Choroid plexus epithelial cell (primary cell): ENCODE results near the gene SLC27A2.

Experiments
- DNase-seq: peaks from one replicate; pipeline ENCODE4 v3.0.0-alpha.2; 2010; ENCODE audit warnings: low read depth
- H3K4me3 ChIP-seq: 2 replicates; pipeline ENCODE4 v1.5.1; 2011; ENCODE audit warnings: low read depth, mild to moderate bottlenecking, control low read depth, low read length, moderate library complexity
- TF ChIP-seq, protein P1 (sequence below): conservative IDR thresholded peaks from 2 replicates; pipeline ENCODE4 v1.5.1; 2011; ENCODE audit warnings: low read depth, mild to moderate bottlenecking, control low read depth, inconsistent platforms, low read length, moderate library complexity

SLC27A2 gene

GRCh38 chr15:50210462-50211157, 28.6 kb downstream of the SLC27A2 start:
- no peak overlapping the region for H3K4me3 ChIP-seq
- TF ChIP-seq, protein P1, sequence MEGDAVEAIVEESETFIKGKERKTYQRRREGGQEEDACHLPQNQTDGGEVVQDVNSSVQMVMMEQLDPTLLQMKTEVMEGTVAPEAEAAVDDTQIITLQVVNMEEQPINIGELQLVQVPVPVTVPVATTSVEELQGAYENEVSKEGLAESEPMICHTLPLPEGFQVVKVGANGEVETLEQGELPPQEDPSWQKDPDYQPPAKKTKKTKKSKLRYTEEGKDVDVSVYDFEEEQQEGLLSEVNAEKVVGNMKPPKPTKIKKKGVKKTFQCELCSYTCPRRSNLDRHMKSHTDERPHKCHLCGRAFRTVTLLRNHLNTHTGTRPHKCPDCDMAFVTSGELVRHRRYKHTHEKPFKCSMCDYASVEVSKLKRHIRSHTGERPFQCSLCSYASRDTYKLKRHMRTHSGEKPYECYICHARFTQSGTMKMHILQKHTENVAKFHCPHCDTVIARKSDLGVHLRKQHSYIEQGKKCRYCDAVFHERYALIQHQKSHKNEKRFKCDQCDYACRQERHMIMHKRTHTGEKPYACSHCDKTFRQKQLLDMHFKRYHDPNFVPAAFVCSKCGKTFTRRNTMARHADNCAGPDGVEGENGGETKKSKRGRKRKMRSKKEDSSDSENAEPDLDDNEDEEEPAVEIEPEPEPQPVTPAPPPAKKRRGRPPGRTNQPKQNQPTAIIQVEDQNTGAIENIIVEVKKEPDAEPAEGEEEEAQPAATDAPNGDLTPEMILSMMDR, result no peak
- no peak for DNase-seq

DNA sequence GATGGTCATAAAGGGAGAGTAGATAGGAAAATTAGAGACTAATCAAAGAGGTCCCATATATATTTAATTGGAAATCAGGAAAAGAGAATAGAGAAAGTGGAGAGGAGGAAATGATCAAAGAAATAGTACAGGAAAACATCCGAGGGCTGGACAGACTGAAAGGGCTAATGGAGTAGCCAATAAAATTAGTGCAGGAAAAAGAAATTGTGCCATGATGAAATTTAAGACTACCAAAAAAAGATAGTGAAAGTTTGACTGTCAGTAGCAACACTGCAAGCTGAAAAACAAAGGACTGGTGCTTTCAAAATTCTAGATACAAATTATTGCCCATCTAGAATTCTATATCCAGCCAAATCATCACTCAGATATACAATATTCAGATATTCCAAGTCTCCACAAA, 36.3 kb downstream of the SLC27A2 start:
- no peak for DNase-seq
- H3K4me3 ChIP-seq, result no peak overlapping the region
- TF ChIP-seq, protein P1, result no peak

- no peak overlapping the region for H3K4me3 ChIP-seq
- TF ChIP-seq, protein P1, result no peak
- DNase-seq, result no peak
Measured at GRCh38 chr15:50218691-50219090, 36.7 kb downstream of the SLC27A2 start.

- DNase-seq, result peak; percentile 55
- no peak overlapping the region for H3K4me3 ChIP-seq
- TF ChIP-seq, protein P1, result no peak
Measured at GRCh38 chr15:50219820-50220219, 37.8 kb downstream of the SLC27A2 start.

- no peak overlapping the region for H3K4me3 ChIP-seq
- no peak for DNase-seq
- TF ChIP-seq, protein P1, result no peak
Measured at GRCh38 chr15:50222181-50222580, 40.2 kb downstream of the SLC27A2 start.

DNA sequence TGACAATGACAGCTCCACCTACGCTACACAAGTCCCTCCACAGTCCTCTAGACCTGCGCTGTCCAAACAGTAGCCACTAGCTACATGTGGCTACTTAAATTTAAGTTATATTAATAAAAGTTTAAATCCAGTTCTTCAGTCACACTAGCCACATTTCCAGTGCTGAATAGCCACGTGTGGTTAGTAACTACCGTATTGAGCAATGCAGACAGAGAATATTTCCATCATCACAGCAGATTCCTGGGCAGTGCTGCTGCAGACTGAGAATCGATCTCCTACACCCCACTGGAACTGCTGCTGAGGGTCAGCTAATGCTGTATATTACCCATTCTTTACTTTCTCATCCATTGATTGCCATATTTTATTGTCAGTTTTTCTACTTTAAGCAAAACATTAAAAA, 42.6 kb downstream of the SLC27A2 start:
- H3K4me3 ChIP-seq, result no peak overlapping the region
- TF ChIP-seq, protein P1, result no peak
- DNase-seq, result peak; percentile 69

GRCh38 chr15:50225057-50225456, 43.1 kb downstream of the SLC27A2 start:
- H3K4me3 ChIP-seq, result no peak overlapping the region
- TF ChIP-seq, protein P1, result no peak
- no peak for DNase-seq
